Hair follicular keratinocyte (primary cell): Measurements from ENCODE around the gene XKR3. TPM values are rescaled to one million over a fixed set of nuclear protein-coding genes. Genes with fewer than 3 reads are reported as not detected.

ENCODE experiments used
- total RNA-seq: library from RNA; depleted of rRNA; stranded (reverse); fragments of >200 nt; gene quantifications from 2 replicates; pipeline ENCODE4 v1.2.3, GENCODE V29; 2015

XKR3 gene
- not detected in 2 replicates for total RNA-seq

GRCh38 chr22:16824716-16825687 lies at the start of gene XKR3:
Gene XKR3 (minus strand): TSS chr22:16825411. CDS start chr22:16808073, 17,338 bp downstream.

Other genes starting within 250 kb of the XKR3 start
- not detected in 2 replicates for gene CCT8L2, start 232.6 kb downstream of the XKR3 start, total RNA-seq
- gene GAB4, start 182.8 kb upstream of the XKR3 start, total RNA-seq, result not detected in 2 replicates